ENCODE data around the gene HDAC4. TPM values are rescaled to one million over a fixed set of nuclear protein-coding genes. Genes with fewer than 3 reads are reported as not detected.
A peak's percentile ranks its signal among the peaks of the same experiment; 100 is the strongest.

Gene HDAC4
- total RNA-seq, 1 donor from 2014 or later, result 11.8 TPM

DNA sequence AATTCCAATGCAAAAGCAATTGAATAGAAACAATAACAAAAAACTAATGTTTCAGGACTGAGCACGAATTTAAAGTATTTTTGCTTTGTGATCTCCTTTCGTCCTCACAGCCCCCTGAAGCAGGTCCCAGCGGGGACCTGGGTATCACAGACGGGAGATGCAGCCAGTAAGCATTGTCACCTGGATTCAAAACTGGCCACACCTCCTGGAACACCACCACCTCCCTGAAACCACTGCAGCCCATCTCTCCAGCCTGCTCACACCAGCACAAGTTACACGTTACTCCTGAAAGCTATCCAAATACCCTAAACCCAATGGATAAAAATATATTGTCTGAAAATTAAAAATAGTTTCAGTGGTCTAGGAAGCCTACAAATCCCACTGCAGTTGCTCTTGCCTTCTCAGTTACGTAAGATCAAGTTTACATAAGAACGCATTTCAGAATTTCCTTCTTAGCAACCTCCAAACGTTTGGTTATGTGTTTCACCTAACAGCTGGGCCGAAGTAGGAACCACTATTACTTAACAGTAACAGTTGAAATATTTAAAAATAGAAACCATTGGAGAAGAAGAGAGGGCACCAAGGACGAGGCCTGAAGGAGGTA, 178.0 kb downstream of the HDAC4 start:
- H2AFZ ChIP-seq (ENCODE audit: low read depth, low read length), result no peak overlapping the region
- no peak overlapping the region for H3K4me3 Mint-ChIP-seq (ENCODE audit: unreplicated experiment)
- no peaks in the 10 kb centered on the region for H3K9me3 ChIP-seq (ENCODE audit: insufficient read depth, low read depth, low read length)
- peaks cover 17% of the 10 kb centered on the region for H3K79me2 ChIP-seq (ENCODE audit: insufficient read depth, low read length)
- H3K36me3 Mint-ChIP-seq (ENCODE audit: low read depth, unreplicated experiment), result no peaks in the 10 kb centered on the region
- H3K27ac ChIP-seq (ENCODE audit: low read depth, low read length), result no peak overlapping the region
- H3K4me3 ChIP-seq (ENCODE audit: insufficient read depth, low read depth, low read length), result no peak overlapping the region
- peaks cover 10% of the 10 kb centered on the region for H4K20me1 ChIP-seq (ENCODE audit: insufficient read depth, low read length)
- H3K9me3 Mint-ChIP-seq (ENCODE audit: unreplicated experiment), result no peaks in the 10 kb centered on the region
- H3K9ac ChIP-seq (ENCODE audit: low read length), result no peak overlapping the region
- DNase-seq (ENCODE audit: low read depth) (no peak), FAIRE-seq (no peak)
- H3K27me3 Mint-ChIP-seq (ENCODE audit: low read depth, unreplicated experiment), result no peaks in the 10 kb centered on the region
- H3K27ac Mint-ChIP-seq (ENCODE audit: unreplicated experiment), result no peak overlapping the region
- no peak overlapping the region for H3K4me2 ChIP-seq (ENCODE audit: low read length)
- peaks cover 25% of the 10 kb centered on the region for H3K4me1 Mint-ChIP-seq (ENCODE audit: low read depth, unreplicated experiment)
- no peak for TF ChIP-seq EZH2 (IDR thresholded peaks at IDR 0.05; ENCODE audit: insufficient read depth, low read length)
- TF ChIP-seq, protein P1, sequence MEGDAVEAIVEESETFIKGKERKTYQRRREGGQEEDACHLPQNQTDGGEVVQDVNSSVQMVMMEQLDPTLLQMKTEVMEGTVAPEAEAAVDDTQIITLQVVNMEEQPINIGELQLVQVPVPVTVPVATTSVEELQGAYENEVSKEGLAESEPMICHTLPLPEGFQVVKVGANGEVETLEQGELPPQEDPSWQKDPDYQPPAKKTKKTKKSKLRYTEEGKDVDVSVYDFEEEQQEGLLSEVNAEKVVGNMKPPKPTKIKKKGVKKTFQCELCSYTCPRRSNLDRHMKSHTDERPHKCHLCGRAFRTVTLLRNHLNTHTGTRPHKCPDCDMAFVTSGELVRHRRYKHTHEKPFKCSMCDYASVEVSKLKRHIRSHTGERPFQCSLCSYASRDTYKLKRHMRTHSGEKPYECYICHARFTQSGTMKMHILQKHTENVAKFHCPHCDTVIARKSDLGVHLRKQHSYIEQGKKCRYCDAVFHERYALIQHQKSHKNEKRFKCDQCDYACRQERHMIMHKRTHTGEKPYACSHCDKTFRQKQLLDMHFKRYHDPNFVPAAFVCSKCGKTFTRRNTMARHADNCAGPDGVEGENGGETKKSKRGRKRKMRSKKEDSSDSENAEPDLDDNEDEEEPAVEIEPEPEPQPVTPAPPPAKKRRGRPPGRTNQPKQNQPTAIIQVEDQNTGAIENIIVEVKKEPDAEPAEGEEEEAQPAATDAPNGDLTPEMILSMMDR (IDR thresholded peaks at IDR 0.05; ENCODE audit: insufficient read depth, low read depth, low read length), result no peak
- no peaks in the 10 kb centered on the region for H3K27me3 ChIP-seq (ENCODE audit: insufficient read depth, low read length)
- H3K4me1 ChIP-seq (ENCODE audit: insufficient read depth, low read length), result peaks cover 42% of the 10 kb centered on the region
- H3K36me3 ChIP-seq (ENCODE audit: insufficient read depth, low read length), result no peaks in the 10 kb centered on the region

DNA sequence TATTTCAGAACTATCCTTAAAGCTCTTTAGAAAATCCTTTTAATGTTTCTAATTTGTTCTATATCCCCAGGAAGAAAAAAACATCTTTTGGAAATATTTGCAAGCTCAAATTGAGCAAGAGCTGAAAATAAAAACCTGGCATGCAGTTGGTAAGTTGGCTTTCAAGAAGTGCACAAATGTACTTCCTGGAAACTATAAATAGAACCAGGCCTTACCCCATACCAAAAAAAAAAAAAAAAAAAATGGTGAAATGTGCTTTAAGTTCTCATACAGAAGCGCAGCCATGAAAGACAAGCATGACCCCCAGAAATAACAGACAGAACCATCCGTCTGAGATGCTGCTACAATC, 178.5 kb downstream of the HDAC4 start:
- peaks cover 27% of the 10 kb centered on the region for H3K4me1 Mint-ChIP-seq (ENCODE audit: low read depth, unreplicated experiment)
- no peaks in the 10 kb centered on the region for H3K36me3 Mint-ChIP-seq (ENCODE audit: low read depth, unreplicated experiment)
- Histone ChIP-seq H3K4me1 (ENCODE audit: insufficient read depth, low read length) (peaks cover 38% of the 10 kb centered on the region), H3K9ac (ENCODE audit: low read length) (peak overlapping the region; percentile 52), H3K36me3 (ENCODE audit: insufficient read depth, low read length) (no peaks in the 10 kb centered on the region), H3K27ac (ENCODE audit: low read depth, low read length) (no peak overlapping the region), H4K20me1 (ENCODE audit: insufficient read depth, low read length) (peaks cover 5% of the 10 kb centered on the region), H3K4me2 (ENCODE audit: low read length) (peak overlapping the region; percentile 55), H3K9me3 (ENCODE audit: insufficient read depth, low read depth, low read length) (no peaks in the 10 kb centered on the region), H3K27me3 (ENCODE audit: insufficient read depth, low read length) (no peaks in the 10 kb centered on the region), H2AFZ (ENCODE audit: low read depth, low read length) (no peak overlapping the region), H3K79me2 (ENCODE audit: insufficient read depth, low read length) (peaks cover 20% of the 10 kb centered on the region), H3K4me3 (ENCODE audit: insufficient read depth, low read depth, low read length) (no peak overlapping the region)
- FAIRE-seq, result no peak
- no peak for TF ChIP-seq EZH2 (IDR thresholded peaks at IDR 0.05; ENCODE audit: insufficient read depth, low read length)
- TF ChIP-seq, protein P1 (IDR thresholded peaks at IDR 0.05; ENCODE audit: insufficient read depth, low read depth, low read length), result no peak
- DNase-seq (ENCODE audit: low read depth), result no peak
- H3K4me3 Mint-ChIP-seq (ENCODE audit: unreplicated experiment), result no peak overlapping the region
- H3K27ac Mint-ChIP-seq (ENCODE audit: unreplicated experiment), result peak overlapping the region; percentile 50
- no peaks in the 10 kb centered on the region for H3K27me3 Mint-ChIP-seq (ENCODE audit: low read depth, unreplicated experiment)
- no peaks in the 10 kb centered on the region for H3K9me3 Mint-ChIP-seq (ENCODE audit: unreplicated experiment)

DNA sequence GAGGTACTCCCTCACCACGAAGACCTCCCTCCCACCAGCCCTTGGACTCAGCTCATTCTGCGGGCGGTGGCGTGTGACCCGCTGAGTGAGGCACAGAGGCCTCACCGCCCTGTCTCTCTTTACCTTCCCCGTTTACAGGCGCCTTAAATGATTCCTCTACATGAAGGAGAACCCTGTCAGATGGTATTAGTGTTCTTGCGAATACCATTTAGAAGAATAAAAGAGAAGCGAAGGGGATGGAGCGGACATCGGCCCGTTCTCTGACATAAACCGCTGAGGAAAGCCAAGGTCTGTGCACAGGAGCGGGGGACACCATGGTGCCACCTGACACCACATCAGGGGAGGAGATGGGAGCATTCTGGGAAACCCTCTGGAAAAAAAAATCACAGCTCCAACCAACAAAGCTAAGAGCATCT, 179.8 kb downstream of the HDAC4 start:
- H3K4me3 Mint-ChIP-seq (ENCODE audit: unreplicated experiment), result no peak overlapping the region
- no peak overlapping the region for H3K4me3 ChIP-seq (ENCODE audit: insufficient read depth, low read depth, low read length)
- peaks cover 28% of the 10 kb centered on the region for H3K79me2 ChIP-seq (ENCODE audit: insufficient read depth, low read length)
- no peak overlapping the region for H3K9ac ChIP-seq (ENCODE audit: low read length)
- H3K27me3 ChIP-seq (ENCODE audit: insufficient read depth, low read length), result no peaks in the 10 kb centered on the region
- peaks cover 25% of the 10 kb centered on the region for H3K4me1 ChIP-seq (ENCODE audit: insufficient read depth, low read length)
- no peak overlapping the region for H3K27ac ChIP-seq (ENCODE audit: low read depth, low read length)
- peak overlapping the region; percentile 12 for H3K27ac Mint-ChIP-seq (ENCODE audit: unreplicated experiment)
- no peak for DNase-seq (ENCODE audit: low read depth)
- peaks cover 20% of the 10 kb centered on the region for H3K4me1 Mint-ChIP-seq (ENCODE audit: low read depth, unreplicated experiment)
- no peak for FAIRE-seq
- no peaks in the 10 kb centered on the region for H3K36me3 Mint-ChIP-seq (ENCODE audit: low read depth, unreplicated experiment)
- no peaks in the 10 kb centered on the region for H3K36me3 ChIP-seq (ENCODE audit: insufficient read depth, low read length)
- H3K27me3 Mint-ChIP-seq (ENCODE audit: low read depth, unreplicated experiment), result no peaks in the 10 kb centered on the region
- no peaks in the 10 kb centered on the region for H3K9me3 ChIP-seq (ENCODE audit: insufficient read depth, low read depth, low read length)
- H3K4me2 ChIP-seq (ENCODE audit: low read length), result no peak overlapping the region
- H4K20me1 ChIP-seq (ENCODE audit: insufficient read depth, low read length), result peaks cover 10% of the 10 kb centered on the region
- no peak overlapping the region for H2AFZ ChIP-seq (ENCODE audit: low read depth, low read length)
- no peak for TF ChIP-seq EZH2 (IDR thresholded peaks at IDR 0.05; ENCODE audit: insufficient read depth, low read length)
- TF ChIP-seq, protein P1 (IDR thresholded peaks at IDR 0.05; ENCODE audit: insufficient read depth, low read depth, low read length), result no peak
- no peaks in the 10 kb centered on the region for H3K9me3 Mint-ChIP-seq (ENCODE audit: unreplicated experiment)
